NOMO-1 treated with dmso at 0.1 percent for 144 hours (cell line): ENCODE measurements around the gene UPB1.
A peak's percentile ranks its signal among the peaks of the same experiment; 100 is the strongest.

Source experiments
- DNase-seq: peaks from one replicate; lab custom pipeline; 2025; ENCODE audit not compliant: unreplicated experiment; lab: John Stamatoyannopoulos, UW

Gene UPB1

GRCh38 chr22:24503843-24504338 is 8.8 kb downstream of the UPB1 start:
- DNase-seq: no peak

GRCh38 chr22:24504540-24504939 is 9.4 kb downstream of the UPB1 start:
- no peak for DNase-seq

DNA sequence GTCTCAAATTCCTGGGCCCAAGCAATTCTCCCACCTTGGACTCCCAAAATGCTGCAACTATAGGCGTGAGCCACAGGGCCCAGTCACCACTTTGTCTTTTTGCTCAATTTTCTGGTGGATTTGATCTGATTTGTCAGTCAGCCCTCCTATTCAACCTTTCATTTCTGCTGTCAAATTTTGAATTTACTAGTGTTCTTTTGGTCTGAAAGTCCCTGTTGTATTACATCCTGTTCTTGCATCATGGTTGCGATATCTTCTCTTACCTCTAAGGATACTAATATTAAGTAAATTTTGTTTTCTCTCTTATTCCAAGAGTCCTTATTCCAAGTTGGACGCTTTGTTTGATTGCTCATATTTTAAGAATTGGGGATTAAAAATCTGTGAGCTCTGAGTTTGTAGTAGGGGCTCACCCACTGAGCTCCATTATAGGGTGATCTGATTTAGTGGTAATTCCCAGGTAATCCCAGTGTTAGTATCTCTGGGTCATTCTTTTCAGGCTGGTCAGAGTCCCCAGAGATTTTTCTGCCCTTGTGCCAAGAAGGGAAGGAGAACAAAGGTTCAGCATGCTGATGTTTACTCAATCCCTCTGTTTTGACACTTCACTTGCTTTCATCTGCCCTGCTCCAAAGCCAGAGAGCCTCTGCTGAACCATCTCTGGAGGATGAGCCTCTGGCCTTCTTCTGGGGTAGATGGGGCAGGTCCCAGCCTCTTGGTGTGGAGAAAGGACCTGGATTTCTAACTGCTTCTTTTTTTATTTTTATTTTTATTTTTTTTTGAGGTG is 10.0 kb downstream of the UPB1 start:
- DNase-seq: no peak

- peak; percentile 18 for DNase-seq
These were observed 11.8 kb downstream of the UPB1 start for GRCh38 chr22:24506802-24507438.

DNA sequence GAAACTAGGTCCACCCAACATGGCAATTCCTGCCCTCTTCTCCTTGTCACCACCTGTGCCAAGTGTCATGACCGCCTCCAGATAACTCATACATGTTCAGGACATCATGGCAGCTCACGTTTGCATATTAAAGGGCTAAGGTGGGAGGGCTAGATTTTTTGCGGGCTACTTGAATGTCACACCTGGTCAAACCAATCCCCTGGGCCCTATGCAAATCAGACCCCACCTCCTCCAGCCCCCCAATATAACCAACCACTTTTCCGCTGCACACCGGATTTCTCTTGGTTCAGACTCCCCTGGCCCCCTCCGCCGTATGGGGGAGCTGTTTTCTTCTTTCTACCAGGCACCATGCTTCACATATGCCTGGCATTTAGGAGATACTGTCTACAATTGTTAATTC is 12.6 kb downstream of the UPB1 start:
- no peak for DNase-seq

DNA sequence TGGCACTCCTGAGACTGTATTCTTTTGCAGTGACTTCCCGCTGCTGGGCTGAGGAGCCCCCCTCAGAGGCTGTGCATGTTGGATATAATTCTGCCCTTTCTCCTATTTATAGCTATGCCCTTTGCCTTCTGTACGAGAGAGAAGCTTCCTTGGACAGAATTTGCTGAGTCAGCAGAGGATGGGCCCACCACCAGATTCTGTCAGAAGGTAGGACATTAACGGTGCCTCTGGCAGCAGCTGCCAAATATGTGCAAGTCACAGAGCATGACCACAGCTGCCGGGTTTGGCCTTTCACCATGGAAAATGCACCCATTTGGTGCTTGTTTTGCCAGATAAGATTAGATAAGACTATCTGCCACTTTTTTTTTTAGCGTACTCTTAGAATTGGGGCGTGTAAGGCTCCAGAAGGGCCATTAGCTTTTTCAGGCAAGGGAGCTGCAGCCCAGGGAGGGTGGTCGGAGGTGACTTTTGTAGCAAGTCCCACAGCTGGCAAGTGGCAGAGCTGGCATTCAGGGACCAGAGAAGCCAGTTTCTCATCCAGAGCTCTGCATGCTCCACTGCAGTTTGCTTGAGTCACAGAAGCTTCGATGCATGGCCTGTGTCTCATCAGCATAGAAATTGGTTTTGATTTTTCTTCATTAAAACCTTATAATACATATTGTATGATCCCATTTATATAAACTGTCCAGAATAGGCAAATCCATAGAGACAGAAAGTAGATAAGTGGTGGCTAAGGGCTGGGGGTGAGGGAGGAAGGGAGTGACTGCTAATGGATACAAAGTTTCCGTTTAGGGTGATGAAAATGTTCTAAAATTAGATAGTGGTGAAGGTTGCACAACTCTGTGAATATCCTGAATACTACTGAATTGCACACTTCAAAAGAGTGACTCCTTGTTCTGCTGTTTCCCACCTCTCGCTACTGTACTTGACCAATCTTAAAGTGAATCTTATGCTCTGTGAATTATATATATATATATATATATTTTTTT is 15.8 kb downstream of the UPB1 start:
- DNase-seq: peak; percentile 84

- peak; percentile 68 for DNase-seq
These were observed 16.9 kb downstream of the UPB1 start for GRCh38 chr22:24512043-24512442.

DNA sequence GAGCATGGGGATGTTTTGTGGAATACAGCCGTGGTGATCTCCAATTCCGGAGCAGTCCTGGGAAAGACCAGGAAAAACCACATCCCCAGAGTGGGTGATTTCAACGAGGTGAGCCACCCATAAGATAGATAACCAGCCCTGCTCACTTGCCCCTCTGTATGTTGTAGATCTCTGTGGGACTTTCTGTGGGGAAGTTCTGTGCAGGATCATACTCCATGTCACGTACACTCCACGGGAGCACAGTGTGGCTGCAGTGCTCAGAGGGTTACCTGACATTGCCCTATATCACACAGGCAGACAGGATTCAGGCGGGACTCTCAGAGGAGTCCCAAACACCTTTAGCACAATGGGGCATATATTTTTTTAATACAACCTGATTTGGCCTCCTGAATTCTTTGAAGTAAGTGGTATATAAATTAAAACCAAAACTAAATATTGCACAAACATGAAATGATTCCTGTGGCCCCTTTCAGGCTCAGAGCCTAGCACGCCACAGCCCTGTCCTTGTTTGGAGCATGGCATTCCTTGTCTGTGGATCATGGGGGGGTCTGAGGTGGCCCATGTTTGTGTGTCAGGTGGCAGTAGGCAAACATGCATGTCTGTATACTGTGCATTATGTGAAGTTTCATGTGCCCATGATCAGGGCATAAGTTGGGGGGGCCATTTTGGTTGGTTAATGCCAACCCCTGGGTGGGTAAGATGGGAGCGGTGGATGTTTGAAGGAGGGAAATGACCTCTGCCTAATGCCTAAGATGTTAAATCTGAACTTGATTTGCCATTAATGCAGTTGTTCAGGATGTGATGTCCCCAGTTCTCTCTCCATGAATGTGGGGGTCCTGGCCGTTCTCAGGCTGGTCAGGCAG is 18.5 kb downstream of the UPB1 start:
- no peak for DNase-seq

DNA sequence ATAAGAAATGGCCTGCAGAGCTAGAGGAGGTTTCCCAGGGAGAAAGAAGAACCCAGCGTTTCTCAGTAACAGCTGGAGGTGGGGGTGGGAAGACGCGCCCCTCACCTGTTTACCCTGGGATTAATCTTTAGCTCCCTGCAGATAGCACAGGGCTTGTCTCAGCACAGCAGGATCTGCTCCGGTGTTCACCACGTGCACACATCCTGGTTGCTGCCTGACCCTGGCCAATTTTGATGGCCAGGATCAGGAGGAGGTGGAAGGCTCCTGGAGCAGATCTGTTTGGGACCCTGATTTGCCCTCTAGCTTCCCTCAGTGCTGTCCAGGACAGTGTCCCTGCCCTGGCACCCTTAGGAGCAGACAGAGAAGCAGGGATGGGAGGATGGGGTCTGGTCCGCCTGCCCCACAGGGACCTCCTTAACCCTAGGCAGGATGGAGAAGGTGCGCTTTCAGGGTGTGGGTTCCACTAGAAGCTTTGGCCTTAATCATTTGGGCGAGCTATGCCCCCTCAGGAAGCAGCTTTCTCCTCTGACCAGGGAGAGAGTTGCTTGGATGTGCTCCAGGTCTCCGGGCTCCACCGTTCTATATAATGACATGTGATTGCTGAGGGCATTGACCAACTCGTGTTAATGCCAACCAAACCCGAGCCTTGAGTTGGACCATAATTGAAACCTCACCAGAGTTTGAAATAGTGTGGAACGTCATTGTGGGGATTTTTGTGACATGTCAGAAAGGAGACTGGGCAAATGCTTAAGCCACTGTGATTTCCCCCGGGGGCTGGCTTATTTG is 19.3 kb downstream of the UPB1 start:
- DNase-seq: no peak

GRCh38 chr22:24515027-24515338 is 19.9 kb downstream of the UPB1 start:
- DNase-seq: no peak

GRCh38 chr22:24516301-24516737 is 21.2 kb downstream of the UPB1 start:
- DNase-seq: no peak

DNA sequence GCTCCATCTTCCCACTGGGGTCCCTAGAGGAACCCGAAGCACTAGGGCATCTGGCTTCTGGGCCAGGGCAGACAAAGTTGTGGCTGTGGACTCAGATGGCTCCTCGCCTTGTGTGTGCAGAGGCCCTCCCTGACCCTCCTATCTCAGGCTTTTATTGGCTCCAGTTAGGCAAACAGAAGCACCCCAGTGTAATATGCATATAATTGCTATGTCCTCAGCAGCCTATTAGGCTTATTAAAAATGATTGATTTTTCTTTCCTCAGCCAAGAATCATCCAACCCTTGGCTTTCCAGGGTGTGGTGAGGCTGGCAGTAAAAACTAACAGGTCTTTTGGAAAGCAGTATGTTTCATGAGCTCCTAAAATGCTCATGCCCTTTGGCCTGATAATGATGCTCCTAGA is 22.3 kb downstream of the UPB1 start:
- DNase-seq: no peak

- no peak for DNase-seq
These were observed 23.1 kb downstream of the UPB1 start for GRCh38 chr22:24518228-24518627.

GRCh38 chr22:24518771-24519485 is 23.8 kb downstream of the UPB1 start:
- no peak for DNase-seq

GRCh38 chr22:24519496-24519895 is 24.4 kb downstream of the UPB1 start:
- DNase-seq: no peak

DNA sequence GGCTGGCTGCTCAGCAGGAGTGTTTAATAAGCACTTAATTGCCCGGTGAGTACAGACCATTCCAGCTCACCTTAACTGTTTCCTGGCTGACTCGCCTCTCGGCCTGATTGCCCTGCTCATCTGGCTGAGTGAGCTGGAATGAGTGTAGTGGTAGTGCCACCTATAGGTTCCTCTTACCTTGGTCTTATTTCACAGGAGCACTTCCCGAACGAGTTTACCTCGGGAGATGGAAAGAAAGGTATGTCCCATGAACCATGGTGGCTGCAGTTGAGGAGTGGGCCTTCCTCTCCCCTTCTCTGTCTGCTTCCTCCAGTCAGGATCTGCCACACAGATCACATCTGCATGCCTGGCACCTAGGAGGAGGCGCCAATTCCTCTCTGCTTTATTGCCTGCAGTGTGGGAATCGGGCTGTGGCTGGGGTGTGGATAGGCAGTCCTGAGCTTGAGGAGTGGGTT is 26.7 kb downstream of the UPB1 start:
- DNase-seq: peak; percentile 25

DNA sequence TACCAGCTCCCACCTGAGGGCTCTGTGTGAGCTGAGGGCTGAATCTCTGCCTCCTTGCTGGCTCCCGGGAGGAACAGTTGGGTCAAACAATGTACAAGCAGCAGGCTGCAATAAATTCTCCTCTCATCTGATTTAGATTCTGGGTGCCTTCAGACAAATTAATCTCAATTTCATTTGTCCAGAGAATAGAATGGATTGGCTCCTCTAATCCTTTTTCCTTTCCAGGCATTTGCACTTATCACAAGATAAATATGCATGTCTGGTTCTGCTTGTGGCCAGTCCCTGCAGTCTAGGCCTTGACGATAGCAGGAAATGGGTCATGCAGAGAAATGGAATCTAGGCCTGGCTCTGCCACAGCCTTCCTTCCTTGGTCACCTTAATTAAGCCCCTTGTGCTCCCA is 28.7 kb downstream of the UPB1 start:
- DNase-seq: no peak

DNA sequence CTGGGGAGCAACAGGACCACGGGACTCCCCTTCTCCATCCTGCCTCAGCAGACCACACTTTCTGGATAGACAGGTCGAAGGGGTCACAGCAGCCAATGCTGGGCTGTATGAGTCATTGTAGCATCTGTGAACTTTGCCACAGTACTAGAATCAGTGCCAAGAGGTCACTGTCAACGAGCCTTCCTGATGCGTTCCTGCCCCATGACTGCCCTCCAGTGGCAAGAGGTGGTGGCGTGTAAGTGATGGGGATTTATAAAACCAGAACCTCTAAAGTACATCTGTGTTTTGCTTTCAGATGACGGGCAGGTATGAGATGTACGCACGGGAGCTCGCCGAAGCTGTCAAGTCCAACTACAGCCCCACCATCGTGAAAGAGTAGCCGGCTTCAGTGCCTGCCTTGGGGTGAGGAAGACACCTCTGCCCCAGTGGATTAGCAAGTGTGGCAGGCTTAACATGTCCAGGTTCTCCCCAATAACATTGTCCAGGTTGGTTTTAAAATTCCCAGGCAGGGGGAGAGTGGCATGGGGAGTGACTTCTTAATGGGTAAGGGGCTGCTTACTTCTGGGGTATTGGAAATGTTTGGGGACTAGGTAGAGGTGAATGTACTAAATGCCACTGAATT is 30.4 kb downstream of the UPB1 start:
- DNase-seq: peak; percentile 64

DNA sequence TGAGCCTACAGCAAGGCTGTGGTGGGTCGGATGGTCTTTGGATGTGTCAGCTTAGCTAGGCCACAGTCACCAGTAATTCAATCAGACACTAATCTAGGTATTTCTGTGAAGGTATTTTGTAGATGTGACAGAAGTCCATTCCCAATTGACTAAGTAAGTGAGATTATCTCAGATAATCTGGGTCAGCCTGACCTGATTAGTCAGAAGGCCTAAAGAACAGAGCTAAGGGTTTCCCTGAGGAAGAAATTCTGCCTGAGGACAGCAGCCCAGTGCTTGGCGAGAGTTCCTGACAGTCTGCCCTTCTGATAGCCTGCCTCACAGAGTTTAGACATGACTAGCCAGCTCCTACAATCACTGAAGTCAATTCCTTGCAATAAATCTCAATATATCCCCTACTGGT is 31.1 kb downstream of the UPB1 start:
- no peak for DNase-seq
